GM21390 (cell line): ENCODE data around the gene AMDHD2.

ENCODE experiments used
- ATAC-seq: cut with Tn5 transposase; IDR thresholded peaks from one replicate; pipeline ENCODE4 v1.9.1; 2021; ENCODE audit not compliant: unreplicated experiment

Gene AMDHD2

DNA sequence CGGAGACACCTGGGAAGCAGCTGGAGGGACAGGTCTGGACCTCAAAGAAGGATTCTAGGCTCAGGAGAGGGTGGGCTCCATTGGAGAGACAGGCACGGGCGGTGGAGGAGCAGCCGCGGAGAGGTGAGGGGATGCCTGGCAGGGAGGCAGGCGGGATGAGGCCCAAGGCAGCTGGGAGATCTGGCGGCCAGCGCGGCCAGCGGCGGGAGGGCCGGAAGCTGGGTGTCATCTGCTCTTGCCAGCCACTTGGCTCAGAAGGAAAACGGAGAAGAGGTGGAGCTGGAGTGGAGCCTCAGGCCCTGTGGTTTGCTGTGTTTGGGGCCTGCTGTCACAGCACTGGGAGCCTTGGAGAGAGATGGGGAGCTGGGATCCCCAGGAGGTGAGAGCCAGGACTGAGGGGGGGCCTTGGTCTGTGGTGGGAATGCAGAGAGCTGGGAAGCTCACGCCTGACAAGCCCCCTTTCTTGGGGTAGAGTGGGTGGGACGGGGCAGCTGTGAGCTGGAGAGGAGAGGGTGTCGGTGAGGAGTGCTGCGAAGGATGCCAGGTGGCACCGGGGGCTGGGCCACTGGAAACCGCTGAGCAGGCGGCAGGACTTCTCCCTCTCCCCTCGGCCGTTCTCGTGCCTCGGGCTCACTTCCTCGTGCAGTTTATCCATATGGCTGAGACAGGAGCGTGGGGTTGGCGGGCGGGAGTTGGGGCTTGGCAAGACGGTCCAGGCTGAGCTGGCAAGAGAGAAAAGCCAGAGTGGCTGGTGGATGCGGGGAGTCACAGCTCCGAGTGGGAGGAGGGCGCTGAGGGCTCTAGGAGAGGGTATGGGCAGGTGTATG lies 37.2 kb upstream of the AMDHD2 start:
- ATAC-seq, result no peak

DNA sequence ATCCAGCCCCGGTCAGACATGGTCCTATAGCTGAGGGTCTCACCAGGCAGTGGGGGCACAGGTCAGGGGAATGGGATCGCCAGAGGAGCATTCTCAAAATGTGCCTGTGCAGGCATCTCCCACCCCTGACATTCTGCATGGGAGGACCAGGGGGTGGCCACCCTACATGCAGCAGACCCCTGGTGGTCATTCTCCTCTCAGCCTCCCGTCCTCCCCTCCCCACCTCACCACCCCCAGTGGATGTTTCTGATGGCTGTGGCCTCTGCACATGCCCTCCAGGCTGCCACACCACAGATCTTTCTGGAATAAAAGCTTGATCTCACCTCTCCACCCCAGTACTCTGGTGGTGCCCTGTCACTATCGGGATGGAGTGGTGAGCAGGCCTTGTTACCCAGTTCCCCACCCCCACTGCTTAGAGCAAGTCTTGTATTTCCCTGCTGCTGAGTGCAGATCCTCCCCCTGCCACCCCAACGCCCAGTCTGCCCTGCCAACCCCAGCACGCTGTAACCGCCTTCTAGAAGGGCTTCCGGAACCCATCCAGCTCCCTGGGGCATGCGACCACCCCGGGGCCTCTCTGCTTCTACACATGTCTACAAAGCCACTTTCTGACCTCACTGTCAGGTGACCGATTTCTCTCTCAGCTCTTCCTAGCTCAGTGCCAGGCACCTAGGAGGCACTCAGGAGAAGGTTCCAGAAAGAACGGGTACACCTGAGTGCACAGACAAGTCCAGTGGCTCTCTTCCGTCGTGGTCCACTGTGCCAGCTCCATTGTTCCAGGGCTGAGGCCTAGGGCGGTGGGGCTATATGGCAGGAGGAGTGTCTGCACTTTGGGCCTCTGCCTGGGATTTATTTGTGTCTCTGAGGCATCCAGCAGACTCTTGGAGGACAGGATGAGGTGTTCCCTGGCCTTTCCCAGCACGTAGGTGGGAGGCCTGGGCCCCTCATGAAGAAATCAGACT lies 36.0 kb upstream of the AMDHD2 start:
- no peak for ATAC-seq

- no peak for ATAC-seq
Observed at GRCh38 chr16:2484898-2485508, 35.2 kb upstream of the AMDHD2 start.

DNA sequence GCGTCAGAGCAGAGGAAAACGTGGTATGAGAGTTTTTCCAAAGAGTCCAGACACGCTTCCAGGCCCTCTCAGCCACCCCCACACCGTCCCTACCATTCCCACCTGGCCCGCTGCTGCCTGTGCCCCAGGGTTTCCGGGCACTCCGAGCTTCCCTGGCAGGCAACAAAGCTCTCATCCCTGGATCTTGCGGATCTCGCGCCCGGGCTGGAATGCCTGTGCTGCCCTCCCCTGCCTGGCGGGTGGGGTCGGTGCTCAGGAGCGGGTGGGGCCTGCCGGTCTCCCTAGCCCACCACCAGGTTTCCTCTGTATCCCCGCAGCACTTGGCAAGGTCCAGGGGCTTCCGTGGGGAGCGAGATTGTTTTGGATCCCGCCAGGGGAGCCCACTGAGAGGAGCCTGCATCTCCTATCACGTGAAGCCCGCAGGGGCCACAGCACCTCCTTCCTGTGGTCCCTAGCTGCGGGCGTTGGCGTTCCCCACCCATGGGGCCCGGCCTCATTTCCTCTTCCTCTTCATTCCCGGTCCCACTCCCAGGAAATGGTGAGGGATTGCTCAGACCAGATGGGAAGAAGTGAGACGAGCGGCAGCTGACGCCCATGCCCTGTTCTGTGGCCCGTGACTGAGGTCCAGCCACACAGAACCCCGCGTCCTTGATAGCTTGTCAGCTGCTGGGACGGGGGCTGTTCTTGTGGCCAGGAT lies 34.2 kb upstream of the AMDHD2 start:
- ATAC-seq, result no peak

GRCh38 chr16:2486645-2487516 lies 33.3 kb upstream of the AMDHD2 start:
- no peak for ATAC-seq

DNA sequence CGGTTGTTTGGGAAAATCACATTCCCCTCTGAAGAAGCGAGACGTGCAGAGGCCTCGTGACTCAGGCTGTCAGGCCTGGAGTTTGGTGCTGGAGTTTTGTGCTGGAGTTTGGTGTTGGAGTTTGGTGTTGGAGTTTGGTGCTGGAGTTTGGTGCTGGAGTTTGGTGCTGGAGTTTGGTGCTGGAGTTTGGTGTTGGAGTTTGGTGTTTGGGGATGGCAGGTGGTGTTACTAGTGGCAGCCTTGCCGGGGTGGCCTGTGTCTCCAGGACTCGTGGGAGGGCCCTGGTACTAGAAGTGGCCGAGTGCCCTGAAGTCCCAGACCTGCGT lies 32.7 kb upstream of the AMDHD2 start:
- ATAC-seq, result no peak

DNA sequence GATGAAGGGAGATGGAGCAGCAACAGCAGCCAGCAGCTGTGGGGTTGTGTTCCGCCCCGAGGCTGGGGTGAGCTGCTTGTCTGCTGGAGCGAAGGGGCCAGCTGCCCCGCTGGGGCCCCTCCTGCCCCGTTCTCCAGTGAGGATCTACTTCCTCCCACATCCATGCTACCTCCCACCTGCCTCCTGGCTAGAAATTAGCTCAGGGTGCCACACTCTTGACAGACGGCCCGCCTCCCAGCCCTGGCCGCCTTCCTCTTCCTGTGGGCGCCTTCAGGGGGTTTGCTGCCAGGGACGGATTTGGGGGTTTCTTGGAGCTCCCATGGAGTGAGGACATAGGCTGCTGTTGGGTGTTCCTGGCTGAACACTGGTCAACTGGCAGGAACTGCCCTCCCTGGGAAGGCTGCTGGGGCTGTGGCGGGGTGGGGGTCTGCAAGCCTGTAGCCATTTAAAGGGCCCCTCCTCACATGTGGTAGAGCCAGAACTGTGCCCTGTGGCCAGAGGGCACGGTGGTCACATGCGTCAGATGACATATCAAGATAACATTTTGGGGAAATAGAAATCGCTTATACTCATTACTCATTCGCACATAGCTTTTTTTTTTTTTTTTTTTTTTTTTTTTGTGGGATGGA lies 32.2 kb upstream of the AMDHD2 start:
- no peak for ATAC-seq

DNA sequence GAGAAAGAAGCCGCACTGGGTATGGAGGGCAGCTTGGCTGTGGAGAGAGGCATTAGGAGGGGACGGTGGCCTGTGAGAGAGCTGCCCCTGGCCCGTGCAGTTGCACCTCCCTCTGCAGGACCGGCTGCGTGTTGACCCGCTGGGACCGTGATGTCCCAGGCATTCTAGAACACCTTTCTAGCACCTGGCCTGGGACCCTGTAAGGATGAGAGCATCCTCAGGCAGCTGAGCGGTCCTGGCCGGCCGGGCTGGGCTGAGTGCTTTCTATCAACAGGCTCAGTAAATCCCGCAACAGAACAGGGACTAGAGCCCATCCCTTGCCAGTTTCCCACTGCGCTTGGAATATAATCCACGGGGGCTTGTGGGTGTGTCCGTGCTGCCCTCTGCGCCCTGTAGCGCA lies 30.6 kb upstream of the AMDHD2 start:
- ATAC-seq, result no peak

DNA sequence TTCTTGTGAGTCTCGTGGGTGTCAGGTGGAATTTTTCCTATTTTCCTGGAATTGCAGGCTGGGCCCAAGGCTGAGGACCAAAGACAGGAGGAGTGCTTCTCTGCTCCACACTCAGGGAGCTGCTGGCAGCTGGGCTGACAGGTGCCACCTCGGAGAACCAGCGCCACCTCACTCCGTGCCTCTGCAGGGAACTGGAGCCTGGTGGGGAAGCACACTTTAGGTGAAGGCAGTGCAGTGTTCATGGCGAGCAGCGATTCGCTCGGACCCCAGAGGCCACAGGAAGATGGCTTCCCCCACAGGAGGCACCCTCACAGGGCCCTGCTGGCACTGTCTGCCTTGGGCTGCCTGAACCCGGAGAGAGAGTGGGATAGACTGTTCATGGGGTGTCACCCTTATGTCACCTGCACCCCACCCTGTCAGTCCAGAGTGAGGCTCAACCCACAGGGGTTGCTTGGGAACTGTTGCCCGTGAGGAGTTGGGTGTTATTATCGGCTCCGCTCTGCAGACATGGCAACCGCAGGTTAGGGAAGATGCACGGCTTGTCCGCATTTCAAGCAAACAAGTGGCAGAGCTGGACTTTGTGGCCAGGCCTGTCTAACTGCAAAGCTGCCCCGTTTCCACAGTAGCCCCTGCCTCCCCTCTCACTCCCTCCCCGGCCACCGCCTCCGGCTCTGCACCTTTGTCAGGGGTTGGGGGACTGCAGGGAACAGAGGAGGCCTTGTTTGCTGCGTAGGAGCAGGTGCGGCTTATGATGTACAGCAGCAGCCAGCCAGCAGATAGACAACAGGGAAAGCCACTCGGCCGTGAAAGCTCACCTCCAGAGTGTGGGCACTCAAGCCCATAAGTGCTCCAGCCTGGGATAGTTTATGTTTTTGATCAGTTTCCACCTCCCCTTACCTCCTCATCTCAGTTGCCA lies 29.7 kb upstream of the AMDHD2 start:
- ATAC-seq, result no peak

- ATAC-seq, result no peak
Observed at GRCh38 chr16:2492292-2492691, 27.9 kb upstream of the AMDHD2 start.

DNA sequence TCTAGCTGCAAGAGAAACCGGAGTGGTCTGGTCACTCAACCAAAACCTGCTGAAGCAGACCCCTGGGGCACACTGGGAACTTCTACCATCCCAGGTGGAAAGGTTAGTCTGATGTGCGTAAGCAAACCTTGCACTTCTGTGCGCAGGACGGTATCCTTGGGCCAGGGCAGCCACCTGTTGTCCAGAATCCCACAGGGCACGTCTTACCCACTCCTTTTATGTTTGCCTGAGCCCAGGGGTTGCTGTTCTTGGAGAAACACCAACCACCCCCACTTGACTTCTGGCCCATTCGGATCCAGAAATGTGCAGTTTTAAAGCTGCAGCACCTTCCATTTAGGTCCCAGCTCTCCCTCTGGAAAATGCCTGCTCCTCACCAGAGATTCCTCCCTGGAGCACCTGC lies 26.6 kb upstream of the AMDHD2 start:
- no peak for ATAC-seq

- no peak for ATAC-seq
Observed at GRCh38 chr16:2494616-2495015, 25.6 kb upstream of the AMDHD2 start.

DNA sequence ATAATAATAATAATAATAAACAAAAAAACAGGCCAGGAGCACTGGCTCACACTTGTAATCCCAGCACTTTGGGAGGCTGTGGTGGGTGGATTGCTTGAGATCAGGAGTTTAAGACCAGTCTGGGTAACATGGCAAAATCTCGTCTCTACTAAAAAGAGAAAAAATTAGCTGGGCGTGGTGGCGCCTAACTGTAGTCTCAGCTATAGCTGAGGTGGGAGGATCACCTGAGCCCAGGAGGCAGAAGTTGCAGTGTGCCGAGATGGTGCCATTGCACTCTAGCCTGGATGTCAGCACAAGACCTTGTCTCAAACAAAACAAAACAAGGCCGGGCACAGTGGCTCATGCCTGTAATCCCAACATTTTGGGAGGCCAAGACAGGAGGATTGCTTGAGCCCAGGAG lies 25.1 kb upstream of the AMDHD2 start:
- no peak for ATAC-seq

GRCh38 chr16:2496223-2497115 lies 23.7 kb upstream of the AMDHD2 start:
- no peak for ATAC-seq

DNA sequence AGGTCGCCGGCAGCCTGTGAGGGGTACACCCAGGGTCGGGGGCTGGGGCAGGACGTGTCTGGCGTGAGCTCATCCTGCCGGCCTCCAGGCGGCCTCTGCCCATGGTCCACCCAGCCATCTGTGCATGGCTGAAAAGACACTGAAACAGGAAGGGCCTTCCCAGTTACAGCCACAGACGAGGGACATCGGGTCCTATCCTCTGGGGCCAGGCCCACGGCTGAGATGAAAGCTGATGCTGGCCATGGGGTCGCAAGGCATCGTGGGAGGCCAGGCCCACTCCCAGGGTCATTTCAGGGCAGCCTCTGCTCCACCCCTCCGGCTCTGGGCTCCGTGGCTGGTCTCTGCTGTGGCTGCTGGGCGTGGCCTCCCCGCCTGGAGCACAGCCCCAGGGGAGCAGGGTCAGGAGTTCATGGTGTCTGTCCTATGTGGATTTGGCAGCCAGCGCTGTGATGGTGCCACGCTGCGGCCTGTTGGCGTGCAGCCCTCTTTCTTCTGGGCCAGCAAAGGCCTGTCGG lies 23.0 kb upstream of the AMDHD2 start:
- no peak for ATAC-seq

- ATAC-seq, result no peak
Observed at GRCh38 chr16:2497695-2498484, 22.3 kb upstream of the AMDHD2 start.
